GM12891 (cell line): ENCODE data around the gene GTF3C4.
"Not testable (repeated sequence)": the region's sequence is repeated elsewhere in the genome, so short reads cannot be mapped to it uniquely, and the experiment has no call there.

Experiments used
- DNase-seq: peaks from one replicate; pipeline ENCODE4 v3.0.0; 2011; ENCODE audit warnings: low spot score; ENCODE audit not compliant: insufficient read length
- FAIRE-seq: peaks from 2 replicates; lab custom pipeline; 2011; peaks lifted over from hg19 to GRCh38; lab: Jason Lieb, UNC
- PAX5 ChIP-seq: IDR thresholded peaks from 2 replicates; pipeline ENCODE4 v1.6.1; 2011; ENCODE audit warnings: low read length, moderate library complexity, mild to moderate bottlenecking; ENCODE audit not compliant: insufficient read depth, severe bottlenecking
- POLR2A ChIP-seq: IDR thresholded peaks from 2 replicates; pipeline ENCODE4 v1.6.1; 2011; ENCODE audit warnings: low read depth, low read length, control low read depth
- POLR2AphosphoS5 ChIP-seq: IDR thresholded peaks from 2 replicates; pipeline ENCODE4 v1.6.1; 2011; ENCODE audit warnings: low read depth, low read length, control low read depth
- POU2F2 ChIP-seq: IDR thresholded peaks from 2 replicates; pipeline ENCODE4 v1.6.1; 2011; ENCODE audit warnings: low read depth, mild to moderate bottlenecking, control low read depth, low read length, moderate library complexity
- SPI1 ChIP-seq: IDR thresholded peaks from 2 replicates; pipeline ENCODE4 v1.6.1; 2011; ENCODE audit warnings: low read depth, low read length, control low read depth
- TAF1 ChIP-seq: IDR thresholded peaks from 2 replicates; pipeline ENCODE4 v1.6.1; 2011; ENCODE audit warnings: low read depth, low read length, control low read depth

GTF3C4 gene

GRCh38 chr9:132690696-132691095, 20.4 kb downstream of the GTF3C4 start:
- no peak for TF ChIP-seq POLR2A
- no peak for TF ChIP-seq PAX5
- no peak for TF ChIP-seq POU2F2
- no peak for TF ChIP-seq TAF1
- TF ChIP-seq SPI1, result 0 out of 2 replicates have a peak, but pooled peaks have one; percentile 9
- TF ChIP-seq POLR2AphosphoS5, result no peak
- no peak for FAIRE-seq
- DNase-seq, result no peak

- no peak for FAIRE-seq
- no peak for DNase-seq
- TF ChIP-seq POLR2A (no peak), SPI1 (peak; percentile 34; the same call in 1 of the 2 replicates)
Observed at GRCh38 chr9:132694144-132694543, 23.9 kb downstream of the GTF3C4 start.

GRCh38 chr9:132697230-132697629, 27.0 kb downstream of the GTF3C4 start:
- DNase-seq (no peak), FAIRE-seq (no peak)
- no peak for TF ChIP-seq SPI1
- TF ChIP-seq TAF1, result no peak
- no peak for TF ChIP-seq POLR2A
- TF ChIP-seq POU2F2, result no peak
- no peak for TF ChIP-seq PAX5
- TF ChIP-seq POLR2AphosphoS5, result no peak

- TF ChIP-seq POU2F2 (no peak), POLR2A (no peak), POLR2AphosphoS5 (no peak), PAX5 (no peak)
- no peak for FAIRE-seq
- no peak for DNase-seq
Observed at GRCh38 chr9:132698989-132699388, 28.7 kb downstream of the GTF3C4 start.

- TF ChIP-seq PAX5 (no peak), POLR2A (no peak), POU2F2 (no peak), SPI1 (no peak), POLR2AphosphoS5 (no peak), TAF1 (no peak)
- no peak for FAIRE-seq
- DNase-seq, result no peak
Observed at GRCh38 chr9:132699956-132700355, 29.7 kb downstream of the GTF3C4 start.

GRCh38 chr9:132702254-132702653, 32.0 kb downstream of the GTF3C4 start:
- DNase-seq, result no peak
- TF ChIP-seq PAX5 (no peak), SPI1 (no peak), POU2F2 (no peak), POLR2A (no peak), POLR2AphosphoS5 (no peak), TAF1 (no peak)
- FAIRE-seq, result no peak

- TF ChIP-seq SPI1 (no peak), PAX5 (no peak), POU2F2 (no peak), POLR2A (no peak)
- DNase-seq, result no peak
- FAIRE-seq, result no peak
Observed at GRCh38 chr9:132703336-132703735, 33.1 kb downstream of the GTF3C4 start.

- no peak for FAIRE-seq
- no peak for TF ChIP-seq PAX5
- no peak for TF ChIP-seq POLR2A
- TF ChIP-seq POU2F2, result no peak
- no peak for TF ChIP-seq TAF1
- TF ChIP-seq POLR2AphosphoS5, result no peak
- no peak for TF ChIP-seq SPI1
- DNase-seq, result no peak
Observed at GRCh38 chr9:132708239-132708638, 38.0 kb downstream of the GTF3C4 start.

GRCh38 chr9:132708769-132709430, 38.6 kb downstream of the GTF3C4 start:
- TF ChIP-seq SPI1, result no peak
- TF ChIP-seq POLR2AphosphoS5, result no peak
- no peak for TF ChIP-seq POU2F2
- TF ChIP-seq TAF1, result no peak
- TF ChIP-seq PAX5, result no peak
- no peak for TF ChIP-seq POLR2A
- FAIRE-seq (no peak), DNase-seq (no peak)

GRCh38 chr9:132710333-132710732, 40.1 kb downstream of the GTF3C4 start:
- FAIRE-seq (no peak), DNase-seq (no peak)
- TF ChIP-seq POLR2A (no peak), TAF1 (no peak), POU2F2 (no peak), SPI1 (no peak), PAX5 (no peak), POLR2AphosphoS5 (no peak)

GRCh38 chr9:132711152-132711551, 40.9 kb downstream of the GTF3C4 start:
- DNase-seq, FAIRE-seq: not testable (repeated sequence)
